GM19452 (cell line): ENCODE data around the gene DPCD.

ENCODE experiments used
- ATAC-seq: cut with Tn5 transposase; IDR thresholded peaks from one replicate; pipeline ENCODE4 v1.9.1; 2021; ENCODE audit not compliant: unreplicated experiment

DPCD gene

GRCh38 chr10:101567165-101568006 is 20.7 kb upstream of the DPCD start:
- ATAC-seq, result no peak

DNA sequence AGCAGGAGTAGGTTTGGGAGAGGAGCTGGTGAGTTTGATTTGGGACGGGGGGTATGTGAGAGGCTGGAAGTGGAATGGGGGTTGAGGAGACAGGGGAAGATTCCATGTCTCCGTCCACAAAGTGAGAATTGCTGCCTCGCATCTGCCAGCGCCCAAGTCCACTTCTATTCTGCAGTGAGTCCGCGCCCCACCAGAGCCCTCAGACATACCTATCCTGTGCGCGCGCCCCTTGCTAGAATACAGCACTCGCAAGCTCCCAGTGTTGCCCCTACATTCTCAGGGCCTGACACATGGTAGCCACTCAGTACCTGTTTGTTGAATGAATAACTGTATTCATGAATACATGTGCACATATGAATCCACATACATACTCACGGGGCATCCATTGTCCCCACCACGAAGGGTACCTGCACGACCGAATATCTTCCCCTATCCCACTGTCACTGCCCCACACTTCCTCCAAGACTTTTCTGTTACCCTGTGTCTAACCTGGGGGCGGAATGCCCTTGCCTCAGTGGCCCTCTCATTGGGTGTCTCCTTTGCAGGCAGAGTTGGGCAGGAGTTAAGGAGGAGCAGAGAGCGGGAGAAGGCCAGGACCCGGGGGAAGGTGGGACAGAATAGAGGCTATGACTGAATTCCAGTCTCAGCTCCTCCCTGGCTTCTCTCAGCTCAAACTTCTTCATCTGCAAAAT is 19.9 kb upstream of the DPCD start:
- ATAC-seq, result no peak

- no peak for ATAC-seq
Observed at GRCh38 chr10:101569323-101569621, 18.8 kb upstream of the DPCD start.

DNA sequence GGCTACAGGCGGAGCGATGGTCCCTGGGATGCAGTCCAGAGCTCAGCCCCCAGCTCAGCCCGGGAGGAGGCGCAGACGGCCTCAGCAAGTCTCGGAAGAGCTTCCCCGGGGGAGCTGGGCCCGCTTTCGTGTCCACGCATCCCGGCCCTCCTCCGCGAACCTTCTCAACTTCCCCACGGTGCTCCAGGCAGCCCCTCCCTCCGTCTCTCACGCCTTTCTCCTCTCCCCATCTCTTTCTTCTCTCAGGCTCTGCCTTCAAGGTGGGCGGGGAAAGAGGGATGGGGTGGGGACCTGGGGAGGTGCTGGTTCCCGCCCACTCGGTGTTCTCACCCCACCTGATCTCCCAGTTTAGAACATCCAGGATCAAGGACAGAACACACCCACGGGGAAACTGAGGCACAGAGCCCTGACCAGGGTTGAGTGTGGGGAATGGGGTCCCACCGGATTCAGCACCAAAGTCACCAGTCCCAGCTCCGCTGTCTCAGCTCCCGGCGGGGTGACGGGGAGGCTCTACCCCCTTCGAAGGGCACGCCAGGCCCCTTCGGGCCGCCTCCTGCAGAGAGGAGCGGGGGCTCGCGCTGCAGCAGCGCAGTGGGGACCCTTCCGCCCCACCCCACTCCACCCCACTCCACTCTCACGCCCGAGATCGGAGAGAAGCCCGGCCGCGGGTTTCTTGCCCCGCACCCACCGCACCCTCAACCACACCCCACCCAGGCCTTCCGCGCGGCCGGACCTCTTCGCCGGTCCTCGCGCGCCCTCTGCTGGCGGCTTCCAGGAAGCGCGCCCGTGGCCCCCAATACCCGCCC is 18.3 kb upstream of the DPCD start:
- no peak for ATAC-seq

- no peak for ATAC-seq
Observed at GRCh38 chr10:101570428-101571270, 17.5 kb upstream of the DPCD start.

- ATAC-seq, result no peak
Observed at GRCh38 chr10:101571271-101571925, 16.7 kb upstream of the DPCD start.

GRCh38 chr10:101572126-101572525 is 16.0 kb upstream of the DPCD start:
- ATAC-seq, result no peak

- no peak for ATAC-seq
Observed at GRCh38 chr10:101572785-101573184, 15.3 kb upstream of the DPCD start.

DNA sequence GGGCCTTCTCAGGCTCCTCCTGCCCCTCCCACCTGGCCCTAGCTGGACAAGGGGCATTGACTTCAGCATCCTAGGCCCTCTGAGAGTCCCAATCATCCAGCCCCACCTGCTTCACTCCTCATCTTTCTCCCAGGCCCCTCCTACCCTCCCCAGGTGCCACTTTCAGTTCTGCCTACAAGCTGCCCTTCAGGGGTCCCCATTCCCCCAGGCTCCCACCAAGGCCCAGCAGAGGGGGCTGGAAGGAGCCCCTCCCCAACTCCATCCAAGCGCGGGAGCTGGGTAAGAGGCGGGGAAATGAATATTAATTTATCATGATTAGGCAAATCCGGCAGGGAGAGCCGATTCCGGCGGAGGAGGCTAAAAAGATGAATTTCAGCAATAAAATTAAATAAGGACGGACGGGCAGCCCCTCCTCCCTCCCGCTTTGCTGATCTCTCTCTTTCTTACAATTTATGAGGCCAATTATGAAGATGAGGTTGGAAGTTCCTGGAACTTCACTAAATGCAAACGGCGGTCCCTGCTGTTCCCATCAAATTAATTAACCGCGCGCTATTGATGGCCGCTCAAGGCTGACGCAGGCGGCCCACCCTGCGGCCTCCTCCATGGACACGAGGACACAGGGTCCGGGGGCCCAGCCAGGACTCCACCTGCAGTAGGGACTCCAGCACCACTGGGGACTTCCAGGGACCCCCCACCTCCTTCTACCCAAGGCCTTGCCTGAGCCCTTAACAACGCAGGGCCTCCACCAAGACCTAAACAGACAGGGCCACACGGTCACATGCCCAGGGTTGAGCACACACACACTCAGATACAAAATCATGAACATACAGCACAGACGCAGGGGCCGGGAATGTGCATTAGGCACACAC is 14.0 kb upstream of the DPCD start:
- ATAC-seq, result no peak

GRCh38 chr10:101575091-101575490 is 13.0 kb upstream of the DPCD start:
- ATAC-seq, result no peak

- no peak for ATAC-seq
Observed at GRCh38 chr10:101575580-101576210, 12.4 kb upstream of the DPCD start.

DNA sequence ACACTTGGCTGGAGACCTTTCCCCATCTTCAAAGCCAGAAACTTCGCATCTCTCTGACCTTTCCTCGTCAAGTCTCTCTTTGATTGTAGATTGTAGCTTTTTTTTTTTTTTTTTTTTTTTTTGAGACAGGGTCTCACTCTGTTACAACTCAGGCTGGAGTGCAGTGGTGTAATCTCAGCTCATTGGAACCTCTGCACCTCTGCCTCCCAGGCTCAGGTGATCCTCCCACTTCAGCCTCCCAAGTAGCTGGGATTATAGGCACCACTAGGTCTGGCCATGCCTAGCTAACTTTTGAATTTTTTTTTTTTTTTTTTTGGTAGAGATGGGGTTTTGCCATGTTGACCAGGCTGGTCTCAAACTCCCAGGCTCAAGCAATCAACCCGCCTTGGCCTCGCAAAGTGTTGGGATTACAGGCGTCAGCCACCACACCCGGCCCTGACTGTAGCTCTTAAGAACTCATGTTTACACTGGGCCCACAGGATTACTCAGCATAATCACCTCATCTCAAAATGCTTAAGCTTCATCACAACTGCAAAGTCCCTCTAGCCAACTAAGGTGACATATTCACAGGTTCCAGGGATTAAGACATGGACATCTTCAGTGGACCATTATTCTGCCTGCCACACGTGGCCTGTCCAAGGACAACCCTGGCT is 11.8 kb upstream of the DPCD start:
- no peak for ATAC-seq

DNA sequence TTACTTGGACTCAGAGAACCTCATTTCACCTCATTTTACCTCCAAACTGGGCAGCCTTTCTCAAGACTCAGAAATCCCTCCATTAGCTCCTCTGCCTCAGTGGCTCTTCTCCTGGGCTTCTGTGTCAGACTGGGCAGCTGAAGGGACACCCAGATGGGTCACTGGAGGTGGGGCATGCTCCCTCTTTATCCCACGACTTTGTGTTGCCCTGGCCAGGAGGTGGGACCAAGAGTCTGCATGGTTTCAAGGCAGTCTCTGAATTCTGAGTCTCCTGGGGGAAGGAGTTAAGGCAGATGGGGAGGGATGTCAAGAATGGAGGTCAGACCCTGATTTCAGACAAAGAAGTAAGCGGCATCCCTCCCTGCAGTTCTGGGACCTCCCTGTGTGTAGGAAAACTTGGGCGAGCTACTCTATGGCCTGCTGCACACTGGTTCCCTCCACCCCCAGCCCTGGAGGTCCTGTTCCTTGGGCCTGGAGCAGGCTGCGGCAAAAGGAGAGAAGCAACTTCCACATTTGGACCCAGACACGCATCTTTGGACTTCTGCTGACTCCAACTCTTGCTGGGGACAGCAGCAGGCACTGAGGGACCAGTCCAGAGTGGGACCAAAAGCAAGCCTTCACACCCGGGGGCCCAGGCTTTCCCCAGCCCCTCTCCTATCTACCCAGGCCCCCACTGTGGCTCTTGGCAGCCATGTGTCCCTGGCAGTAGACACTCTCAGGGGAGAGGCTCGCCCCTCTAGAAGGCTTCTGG is 10.8 kb upstream of the DPCD start:
- ATAC-seq, result no peak

DNA sequence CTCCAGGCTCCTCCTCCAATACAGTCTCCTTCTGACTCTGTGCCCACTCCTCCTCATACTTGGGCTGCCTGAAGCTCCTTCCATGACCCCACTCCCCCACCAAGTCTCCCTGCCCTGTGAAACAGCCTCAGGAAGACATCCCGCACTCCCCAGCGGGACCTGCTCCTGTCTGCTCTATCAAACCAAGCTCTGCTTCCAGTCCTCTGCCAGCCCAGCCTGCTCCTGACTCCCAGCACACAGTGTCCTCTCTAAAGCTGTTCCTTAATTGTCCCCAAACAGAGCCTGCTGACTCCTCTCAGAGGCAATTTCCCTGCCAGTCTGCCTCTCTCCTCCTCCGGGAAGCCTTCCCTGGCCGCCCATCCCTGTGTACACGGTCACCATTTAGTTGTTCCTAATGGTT is 9.9 kb upstream of the DPCD start:
- ATAC-seq, result no peak

DNA sequence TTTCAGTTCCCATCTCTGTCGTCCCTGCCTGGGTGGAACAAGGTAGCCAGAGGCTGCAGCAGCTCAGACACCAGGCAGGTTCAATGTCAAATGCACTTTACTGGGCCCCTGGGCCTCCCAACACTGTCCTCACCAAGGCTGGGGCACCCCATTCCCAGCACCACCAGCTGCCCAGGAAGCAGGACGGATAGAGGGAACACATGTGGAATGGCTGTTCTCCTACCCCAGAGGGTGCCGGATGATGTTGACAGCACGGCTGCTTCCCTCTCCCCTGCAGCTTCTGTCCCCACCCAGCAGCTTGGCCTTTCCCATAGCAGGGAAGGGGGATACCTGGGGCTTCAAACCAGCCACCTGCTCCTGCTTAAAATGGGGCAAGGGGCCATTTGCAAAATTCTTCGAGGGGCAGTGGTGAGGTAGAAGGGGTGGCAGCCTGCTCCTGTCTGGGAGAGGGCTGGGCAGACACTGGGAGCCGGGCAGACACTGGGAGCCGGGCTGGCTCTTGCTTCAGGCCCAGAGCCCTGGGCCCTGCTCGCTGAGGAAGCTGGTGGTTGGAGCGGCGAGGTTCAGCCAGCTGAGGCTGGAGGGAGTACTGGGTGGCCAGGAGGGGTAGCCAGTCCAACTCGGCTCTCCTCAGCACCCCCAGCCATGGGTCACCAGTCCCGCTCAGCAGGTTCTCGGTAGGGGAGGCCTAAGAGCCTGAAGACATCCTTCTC is 9.2 kb upstream of the DPCD start:
- ATAC-seq, result no peak

DNA sequence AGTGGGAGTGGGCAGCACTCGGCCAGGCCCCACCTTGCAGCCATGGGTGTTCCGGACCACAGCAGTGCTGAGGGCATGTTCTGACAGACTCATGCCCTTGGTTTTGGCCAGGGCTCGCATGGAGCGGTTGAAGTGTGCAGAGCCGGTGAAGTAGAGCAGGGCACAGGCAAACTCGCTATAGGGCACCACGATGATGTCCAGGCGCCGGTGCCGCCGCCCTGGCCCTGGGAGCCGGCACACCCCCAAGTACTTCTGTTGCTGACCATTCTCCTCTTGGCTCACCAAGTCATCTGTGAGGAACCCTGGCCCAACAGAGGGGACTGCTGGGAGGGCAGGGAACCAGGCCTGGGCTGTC is 8.6 kb upstream of the DPCD start:
- ATAC-seq, result no peak
